Thoracic aorta (tissue), 2 donors: Measurements from ENCODE around the gene AP4M1. TPM values are rescaled to one million over a fixed set of nuclear protein-coding genes. Genes with fewer than 3 reads are reported as not detected.

Experiments
- ATAC-seq: fragments of 150-250 bp; one replicate; pipeline ENCODE4 v1.8.0; 2017; ENCODE audit warnings: low read depth; ENCODE audit not compliant: insufficient number of reproducible peaks, low FRiP score
- DNase-seq: peaks from one replicate; pipeline ENCODE4 v3.0.0-alpha.2; 2020; ENCODE audit warnings: low spot score
- H3K27ac ChIP-seq, 2 donors: fragments of 200-600 bp; sonication (generic); 1 replicate in 1 of 2; 2 replicates in 1 of 2; pipeline ENCODE4 v1.5.1; 2016; ENCODE audit warnings: mild to moderate bottlenecking in 2 of 2, moderate library complexity in 2 of 2
- H3K27me3 ChIP-seq: fragments of 200-600 bp; sonication (generic); replicated peaks from 2 replicates; pipeline ENCODE4 v1.6.0; 2016; ENCODE audit warnings: mild to moderate bottlenecking; ENCODE audit not compliant: insufficient read depth
- H3K36me3 ChIP-seq: fragments of 200-600 bp; sonication (generic); one replicate; pipeline ENCODE4 v1.5.1; 2016
- H3K4me1 ChIP-seq, 2 donors: fragments of 200-600 bp; sonication (generic); 1 replicate in 1 of 2; 2 replicates in 1 of 2; pipeline versions ENCODE4 v1.5.1 to v1.6.0; 2016; ENCODE audit warnings: low read depth in 2 of 2, mild to moderate bottlenecking in 1 of 2; ENCODE audit not compliant: control insufficient read depth in 1 of 2
- H3K4me3 ChIP-seq: fragments of 200-600 bp; sonication (generic); 2 replicates; pipeline ENCODE4 v1.5.1; 2016; ENCODE audit warnings: mild to moderate bottlenecking
- H3K9me3 ChIP-seq: fragments of 200-600 bp; sonication (generic); 2 replicates; pipeline ENCODE4 v1.5.1; 2016
- CTCF ChIP-seq: fragments of 200-600 bp; sonication (generic); IDR thresholded peaks from one replicate; pipeline ENCODE4 v1.5.1; 2019; ENCODE audit warnings: antibody characterized with exemption
- total RNA-seq, 2 donors: library from RNA; depleted of rRNA; stranded (reverse); fragments of >200 nt; gene quantifications; one replicate each; pipeline versions ENCODE4 v1.1.0 to v1.2.3, GENCODE V29; 2016

AP4M1 gene
- total RNA-seq, 2 donors from 2014 or later, result 22.3 to 23.8 TPM

DNA sequence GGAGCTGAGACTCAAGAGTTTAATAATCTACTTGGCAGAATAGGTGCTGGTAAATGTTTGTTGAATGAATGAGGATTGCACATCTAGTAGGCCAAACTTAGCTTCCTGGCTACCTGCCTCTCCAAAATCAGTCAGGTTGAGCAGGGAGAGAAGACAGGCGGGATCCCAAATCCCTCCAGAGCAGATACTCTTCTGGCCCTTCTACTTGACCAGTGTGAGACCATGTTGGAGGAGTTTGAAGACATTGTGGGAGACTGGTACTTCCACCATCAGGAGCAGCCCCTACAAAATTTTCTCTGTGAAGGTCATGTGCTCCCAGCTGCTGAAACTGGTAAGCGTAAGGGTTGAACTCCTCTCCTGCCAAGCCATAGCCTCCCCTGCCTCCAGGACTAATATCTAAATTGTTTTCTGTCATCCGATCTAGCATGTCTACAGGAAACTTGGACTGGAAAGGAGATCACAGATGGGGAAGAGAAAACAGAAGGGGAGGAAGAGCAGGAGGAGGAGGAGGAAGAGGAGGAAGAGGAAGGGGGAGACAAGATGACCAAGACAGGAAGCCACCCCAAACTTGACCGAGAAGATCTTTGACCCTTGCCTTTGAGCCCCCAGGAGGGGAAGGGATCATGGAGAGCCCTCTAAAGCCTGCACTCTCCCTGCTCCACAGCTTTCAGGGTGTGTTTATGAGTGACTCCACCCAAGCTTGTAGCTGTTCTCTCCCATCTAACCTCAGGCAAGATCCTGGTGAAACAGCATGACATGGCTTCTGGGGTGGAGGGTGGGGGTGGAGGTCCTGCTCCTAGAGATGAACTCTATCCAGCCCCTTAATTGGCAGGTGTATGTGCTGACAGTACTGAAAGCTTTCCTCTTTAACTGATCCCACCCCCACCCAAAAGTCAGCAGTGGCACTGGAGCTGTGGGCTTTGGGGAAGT is 23.1 kb downstream of the AP4M1 start:
- no peaks in the 10 kb centered on the region for H3K27me3 ChIP-seq
- H3K4me1 ChIP-seq, result peaks cover 13 to 36% of the 10 kb centered on the region in 2 donors
- H3K9me3 ChIP-seq, result no peaks in the 10 kb centered on the region
- no peak overlapping the region for H3K4me3 ChIP-seq
- TF ChIP-seq CTCF, result no peak
- no peaks in the 10 kb centered on the region for H3K36me3 ChIP-seq
- no peak overlapping the region for H3K27ac ChIP-seq
- no peak for ATAC-seq
- DNase-seq, result no peak

DNA sequence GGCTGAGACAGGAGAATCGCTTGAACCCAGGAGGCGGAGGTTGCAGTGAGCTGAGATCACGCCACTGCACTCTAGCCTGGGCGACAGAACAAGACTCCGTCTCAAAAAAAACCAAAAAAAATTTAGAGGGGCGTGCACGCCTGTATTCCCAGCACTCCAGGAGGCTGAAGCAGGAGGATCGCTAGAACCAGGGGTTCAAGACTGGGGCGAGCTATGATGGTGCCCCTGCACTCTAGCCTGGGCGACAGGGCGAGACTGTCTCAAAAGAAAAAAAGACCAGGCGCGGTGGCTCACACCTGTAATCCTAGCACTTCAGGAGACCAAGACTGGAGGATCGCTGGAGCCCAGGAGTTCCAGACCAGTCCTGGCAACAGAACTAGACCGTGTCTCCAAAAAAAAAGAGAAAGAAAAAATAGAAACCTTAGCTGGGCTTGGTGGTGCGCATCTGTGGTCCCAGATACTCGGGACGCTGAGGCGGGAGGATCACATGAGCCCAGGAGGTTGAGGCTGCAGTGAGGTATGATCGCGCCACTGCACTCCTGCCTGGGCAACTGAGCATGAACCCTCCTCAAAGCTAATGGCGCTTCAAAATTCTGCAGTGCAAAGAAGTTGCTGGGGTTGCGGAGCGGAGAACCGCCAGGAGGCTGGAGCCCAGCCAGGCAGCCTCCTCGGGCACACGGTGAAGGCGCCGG is 24.9 kb downstream of the AP4M1 start:
- DNase-seq (no peak), ATAC-seq (no peak)
- Histone ChIP-seq H3K4me1 (peaks cover 11 to 36% of the 10 kb centered on the region in 2 donors), H3K27me3 (no peaks in the 10 kb centered on the region), H3K4me3 (peak overlapping the region; percentile 97), H3K9me3 (no peaks in the 10 kb centered on the region), H3K27ac (peak overlapping the region; percentile 96 to 98), H3K36me3 (no peaks in the 10 kb centered on the region)
- no peak for TF ChIP-seq CTCF

GRCh38 chr7:100126931-100127865 is 25.8 kb downstream of the AP4M1 start, which contains the start of gene MBLAC1:
TSS of gene MBLAC1 (plus strand) at chr7:100126967. CDS start at chr7:100127396, 429 bp downstream.
- Histone ChIP-seq H3K27me3 (no peaks in the 10 kb centered on the region), H3K36me3 (no peaks in the 10 kb centered on the region), H3K27ac (peak within 1 kb of the TSS; percentile 96 to 98), H3K4me1 (peaks cover 13 to 37% of the 10 kb centered on the region in 2 donors), H3K4me3 (peak within 1 kb of the TSS; percentile 97), H3K9me3 (no peaks in the 10 kb centered on the region)
- DNase-seq, result peak; percentile 65
- no peak for TF ChIP-seq CTCF
- peak; percentile 94 for ATAC-seq

GRCh38 chr7:100127866-100128636 is 26.6 kb downstream of the AP4M1 start:
- H3K4me1 ChIP-seq, result peaks cover 13 to 37% of the 10 kb centered on the region in 2 donors
- H3K27ac ChIP-seq, result peak overlapping the region; percentile 96 to 98
- ATAC-seq (no peak), DNase-seq (no peak)
- H3K27me3 ChIP-seq, result no peaks in the 10 kb centered on the region
- H3K9me3 ChIP-seq, result no peaks in the 10 kb centered on the region
- no peaks in the 10 kb centered on the region for H3K36me3 ChIP-seq
- no peak for TF ChIP-seq CTCF
- peak overlapping the region; percentile 97 for H3K4me3 ChIP-seq
